Muscle of arm (tissue), 12 donors: ENCODE results near the gene ATG7. TPM values are rescaled to one million over a fixed set of nuclear protein-coding genes. Genes with fewer than 3 reads are reported as not detected.
A peak's percentile ranks its signal among the peaks of the same experiment; 100 is the strongest.
"Not testable (repeated sequence)": the region's sequence is repeated elsewhere in the genome, so short reads cannot be mapped to it uniquely, and the experiment has no call there.

Experiments used
- DNase-seq: peaks from one replicate; pipeline ENCODE4 v3.0.0-alpha.2; 2013
- polyA plus RNA-seq, 12 donors: library from polyadenylated mRNA; unstranded; fragments of 120-200 nt; gene quantifications; one replicate each; pipeline ENCODE4 v1.2.1, GENCODE V29; 2013; ENCODE audit not compliant: insufficient read length in 12 of 12

ATG7 gene
- polyA plus RNA-seq, 12 donors: 11.9 to 18.8 (median 15.3) TPM; not detected in 1

DNA sequence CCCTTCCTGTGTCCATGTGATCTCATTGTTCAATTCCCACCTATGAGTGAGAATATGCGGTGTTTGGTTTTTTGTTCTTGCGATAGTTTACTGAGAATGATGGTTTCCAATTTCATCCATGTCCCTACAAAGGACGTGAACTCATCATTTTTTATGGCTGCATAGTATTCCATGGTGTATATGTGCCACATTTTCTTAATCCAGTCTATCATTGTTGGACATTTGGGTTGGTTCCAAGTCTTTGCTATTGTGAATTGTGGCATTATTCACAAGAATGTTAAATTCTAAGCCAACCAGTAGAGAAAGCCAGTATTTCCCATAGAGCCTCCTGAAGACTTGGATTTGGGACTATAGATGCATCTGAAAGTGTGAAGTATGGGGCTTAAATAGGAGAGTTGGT lies 230.2 kb downstream of the ATG7 start:
- DNase-seq: not testable (repeated sequence)

GRCh38 chr3:11507719-11508118 lies 235.5 kb downstream of the ATG7 start:
- no peak for DNase-seq

DNA sequence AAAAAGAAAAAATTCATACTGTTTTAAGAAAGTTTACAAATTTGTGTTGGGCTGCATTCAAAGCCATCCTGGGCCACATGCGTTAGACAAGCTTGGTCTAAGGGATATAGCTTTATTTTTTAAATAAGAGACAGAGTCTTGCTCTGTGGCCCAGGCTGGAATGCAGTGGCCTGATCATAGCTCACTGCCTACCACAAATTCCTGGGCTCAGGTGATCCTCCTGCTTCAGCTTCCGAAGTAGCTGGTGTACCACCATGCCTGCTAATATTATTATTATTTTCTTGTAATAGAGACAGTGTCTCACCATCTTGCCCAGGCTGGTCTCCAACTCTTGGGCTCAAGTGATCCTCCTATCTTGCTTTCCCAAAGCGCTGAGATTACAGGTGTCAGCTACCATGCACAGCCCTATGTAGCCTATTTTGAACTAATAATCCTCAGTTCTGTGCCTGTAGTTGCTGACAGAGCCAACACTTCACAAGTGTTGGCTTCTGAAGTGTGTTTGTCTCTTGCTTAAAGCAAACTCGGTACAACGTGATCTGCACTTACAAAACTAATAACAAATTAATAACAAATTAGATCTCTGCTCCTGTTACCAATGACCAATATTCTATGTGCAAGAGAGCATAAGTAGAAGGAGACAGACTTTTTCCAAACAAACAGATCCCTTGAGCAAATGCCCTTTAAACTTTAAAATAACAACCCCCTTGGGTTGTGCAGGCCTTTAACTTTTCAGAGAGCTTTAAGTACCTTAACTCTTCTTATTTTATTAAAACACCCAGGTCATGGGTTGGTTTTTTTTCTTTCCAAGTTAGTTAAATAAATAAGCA lies 236.4 kb downstream of the ATG7 start:
- no peak for DNase-seq

DNA sequence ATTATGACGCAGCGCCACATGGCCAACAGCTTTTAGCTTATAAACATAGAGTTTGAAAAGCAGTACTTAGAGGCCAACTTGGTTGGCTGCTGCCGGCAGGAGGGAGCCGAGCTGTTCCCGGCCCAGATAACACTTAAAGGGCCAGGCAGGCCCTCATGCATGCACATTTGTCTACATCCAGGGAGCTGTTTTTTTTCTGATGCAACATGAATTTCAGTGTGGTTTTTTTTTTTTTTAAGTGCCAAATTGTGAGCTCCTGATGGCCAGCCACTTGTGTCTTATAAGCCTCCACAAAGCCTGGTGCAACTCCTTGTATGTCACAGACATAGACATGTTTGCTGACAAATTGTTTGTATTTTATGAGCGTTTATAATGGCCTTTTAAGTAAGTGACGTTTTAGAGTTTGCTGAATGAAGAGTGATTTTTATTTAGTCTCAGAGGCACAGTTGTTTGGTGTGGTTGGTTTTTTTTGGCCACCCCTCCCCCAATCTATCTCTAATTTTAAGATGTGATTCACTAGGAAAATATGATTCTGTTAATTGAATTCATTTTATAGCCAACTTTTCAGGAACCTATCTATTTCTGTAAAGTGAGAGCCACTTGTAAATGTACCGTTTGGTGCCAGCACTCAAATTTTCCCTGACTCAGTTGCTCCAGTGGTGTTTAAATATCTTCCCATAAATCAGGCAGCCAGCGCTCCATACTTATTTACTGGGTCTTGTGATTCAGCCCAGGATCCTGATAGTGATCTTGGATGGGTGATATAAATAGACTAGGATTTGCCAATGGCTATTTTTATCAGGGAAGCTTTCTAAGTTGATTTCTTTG lies 237.2 kb downstream of the ATG7 start:
- DNase-seq: peak; percentile 62

DNA sequence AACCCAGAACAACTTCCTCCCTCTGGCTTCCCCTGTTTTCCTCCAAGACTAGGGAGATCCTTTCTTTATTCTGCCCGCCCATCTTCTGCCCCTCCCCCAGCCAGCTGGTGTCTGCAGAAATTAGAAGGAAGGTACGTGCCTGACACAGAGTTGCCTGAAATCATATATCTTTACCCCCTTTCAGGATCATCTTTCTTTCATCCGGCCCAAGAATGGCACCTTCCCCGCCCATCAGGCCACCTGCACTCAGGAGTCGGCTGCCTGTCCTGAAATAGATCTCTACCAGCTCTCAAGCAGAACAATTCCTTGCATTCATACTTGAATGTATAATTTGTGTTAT lies 237.8 kb downstream of the ATG7 start:
- DNase-seq: no peak

DNA sequence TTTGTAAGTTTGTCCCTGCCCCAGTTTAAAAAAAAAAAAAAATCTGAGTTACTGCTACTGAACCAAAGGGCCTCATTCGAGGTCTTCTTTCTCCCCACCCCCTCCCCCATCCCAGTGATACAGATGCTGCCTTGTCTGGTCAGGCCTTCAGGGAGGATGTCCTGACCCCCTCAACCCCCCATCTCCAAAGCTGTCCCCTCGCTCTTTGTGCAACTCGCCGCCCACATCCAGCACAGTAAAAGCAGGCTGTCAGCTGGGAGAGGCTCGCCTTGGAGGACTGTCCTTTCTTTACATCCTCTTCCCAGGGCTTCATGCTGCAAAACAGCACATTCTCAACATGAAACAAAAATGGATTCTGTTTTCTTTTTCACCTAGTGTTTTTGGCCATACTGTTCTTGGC lies 238.2 kb downstream of the ATG7 start:
- DNase-seq: no peak

DNA sequence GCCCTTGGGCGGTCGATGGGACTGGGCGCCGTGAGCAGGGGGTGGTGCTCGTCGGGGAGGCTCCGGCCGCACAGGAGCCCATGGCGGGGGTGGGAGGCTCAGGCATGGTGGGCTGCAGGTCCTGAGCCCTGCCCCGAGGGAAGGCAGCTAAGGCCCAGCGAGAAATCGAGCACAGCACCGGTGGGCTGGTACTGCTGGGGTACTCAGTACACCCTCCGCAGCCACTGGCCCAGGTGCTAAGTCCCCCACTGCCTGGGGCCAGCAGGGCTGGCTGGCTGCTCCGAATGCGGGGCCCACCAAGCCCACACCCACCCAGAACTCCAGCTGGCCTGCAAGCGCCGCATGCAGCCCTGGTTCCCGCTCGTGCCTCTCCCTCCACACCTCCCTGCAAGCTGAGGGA lies 239.4 kb downstream of the ATG7 start:
- not testable (repeated sequence) for DNase-seq

GRCh38 chr3:11513125-11513816 lies 241.1 kb downstream of the ATG7 start:
- not testable (repeated sequence) for DNase-seq

- no peak for DNase-seq
Measured at GRCh38 chr3:11513817-11514135, 241.6 kb downstream of the ATG7 start.

GRCh38 chr3:11514191-11514821 lies 242.1 kb downstream of the ATG7 start:
- no peak for DNase-seq

- no peak for DNase-seq
Measured at GRCh38 chr3:11517601-11518000, 245.4 kb downstream of the ATG7 start.

GRCh38 chr3:11521167-11521566 lies 249.0 kb downstream of the ATG7 start:
- DNase-seq: no peak

GRCh38 chr3:11522398-11522715 lies 250.2 kb downstream of the ATG7 start:
- DNase-seq: no peak

DNA sequence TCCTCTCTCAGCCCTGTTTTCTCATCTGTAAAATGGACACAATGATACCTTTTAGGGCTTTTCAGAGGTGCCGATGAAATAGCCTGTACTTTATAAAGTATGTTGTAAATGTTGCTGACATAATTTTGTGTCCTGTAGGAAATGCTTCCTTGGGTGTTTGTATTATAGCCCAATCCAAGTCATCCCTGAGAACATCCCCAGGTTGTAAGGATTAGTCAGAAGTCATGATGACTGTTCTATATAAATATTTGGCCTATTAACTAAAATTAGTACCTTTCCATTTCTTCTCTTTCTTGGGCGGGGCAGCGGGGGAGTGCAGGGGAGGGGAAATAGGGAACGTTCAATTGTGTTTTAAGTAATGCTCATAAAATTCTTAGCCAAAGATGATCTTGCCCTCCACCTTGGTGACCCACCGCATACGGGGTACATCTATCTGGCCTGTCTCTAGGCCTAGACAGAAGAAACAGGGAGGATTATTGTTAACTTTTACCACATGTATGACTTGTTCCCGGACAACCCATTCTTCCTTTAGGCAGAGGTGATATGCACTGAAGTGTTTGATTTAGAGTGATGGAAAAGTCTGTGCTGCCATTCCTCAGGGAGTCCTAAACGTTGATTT lies 250.9 kb downstream of the ATG7 start:
- no peak for DNase-seq

DNA sequence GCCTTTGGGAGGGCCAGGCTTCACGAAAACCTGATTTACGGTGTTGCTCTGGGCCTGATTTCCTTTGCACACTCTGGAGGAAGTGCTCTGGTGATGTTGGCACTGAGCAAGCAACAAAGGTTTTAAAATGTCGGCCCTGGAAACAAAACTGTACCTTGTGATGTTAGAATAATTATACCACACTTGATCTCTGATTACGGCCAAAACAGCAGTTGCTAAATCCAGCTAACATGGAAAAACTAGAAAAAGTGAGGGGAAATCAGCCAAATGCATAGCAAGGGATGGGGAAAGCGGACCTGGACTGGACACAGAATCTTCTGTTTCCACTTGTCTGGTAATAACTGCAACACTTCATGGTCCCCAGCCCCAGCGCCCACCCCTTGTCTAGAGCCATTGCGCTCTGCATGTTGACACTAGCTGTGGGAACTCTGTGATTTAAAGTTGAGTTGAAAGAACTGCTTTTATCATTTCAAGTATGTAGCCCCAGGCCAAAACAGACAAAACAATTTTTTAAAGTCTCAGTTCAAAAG lies 251.4 kb downstream of the ATG7 start:
- peak; percentile 74 for DNase-seq

- not testable (repeated sequence) for DNase-seq
Measured at GRCh38 chr3:11526121-11526520, 253.9 kb downstream of the ATG7 start.

GRCh38 chr3:11529281-11529680 lies 257.1 kb downstream of the ATG7 start:
- no peak for DNase-seq

DNA sequence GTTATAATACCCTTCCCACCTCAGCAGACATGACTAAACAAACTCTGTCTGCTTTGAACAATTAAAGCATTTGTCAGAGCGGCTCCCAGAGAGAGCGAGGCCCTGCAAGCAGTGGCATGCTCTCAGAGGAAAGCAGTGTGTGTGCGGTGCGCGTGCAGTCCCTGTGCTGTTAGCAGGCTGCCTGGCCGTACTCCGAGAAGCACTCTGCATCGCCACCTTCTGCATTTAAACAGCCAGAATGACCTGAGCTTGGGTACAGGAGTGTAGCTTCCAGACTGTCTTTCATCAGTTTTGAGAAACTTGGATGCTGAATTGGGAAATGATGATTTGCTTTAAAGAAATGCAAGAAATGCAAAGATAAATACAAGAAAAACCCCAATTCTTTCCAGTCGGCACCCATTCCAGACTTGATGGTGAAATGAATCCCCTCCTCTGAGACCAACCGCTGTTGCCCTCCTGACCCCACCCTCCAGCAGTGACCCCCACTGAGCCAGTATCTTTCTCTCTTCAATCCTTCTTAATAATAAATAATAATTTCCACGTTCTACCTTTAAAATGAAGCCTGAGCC lies 258.0 kb downstream of the ATG7 start:
- no peak for DNase-seq

GRCh38 chr3:11532931-11533391 lies 260.8 kb downstream of the ATG7 start:
- DNase-seq: no peak

DNA sequence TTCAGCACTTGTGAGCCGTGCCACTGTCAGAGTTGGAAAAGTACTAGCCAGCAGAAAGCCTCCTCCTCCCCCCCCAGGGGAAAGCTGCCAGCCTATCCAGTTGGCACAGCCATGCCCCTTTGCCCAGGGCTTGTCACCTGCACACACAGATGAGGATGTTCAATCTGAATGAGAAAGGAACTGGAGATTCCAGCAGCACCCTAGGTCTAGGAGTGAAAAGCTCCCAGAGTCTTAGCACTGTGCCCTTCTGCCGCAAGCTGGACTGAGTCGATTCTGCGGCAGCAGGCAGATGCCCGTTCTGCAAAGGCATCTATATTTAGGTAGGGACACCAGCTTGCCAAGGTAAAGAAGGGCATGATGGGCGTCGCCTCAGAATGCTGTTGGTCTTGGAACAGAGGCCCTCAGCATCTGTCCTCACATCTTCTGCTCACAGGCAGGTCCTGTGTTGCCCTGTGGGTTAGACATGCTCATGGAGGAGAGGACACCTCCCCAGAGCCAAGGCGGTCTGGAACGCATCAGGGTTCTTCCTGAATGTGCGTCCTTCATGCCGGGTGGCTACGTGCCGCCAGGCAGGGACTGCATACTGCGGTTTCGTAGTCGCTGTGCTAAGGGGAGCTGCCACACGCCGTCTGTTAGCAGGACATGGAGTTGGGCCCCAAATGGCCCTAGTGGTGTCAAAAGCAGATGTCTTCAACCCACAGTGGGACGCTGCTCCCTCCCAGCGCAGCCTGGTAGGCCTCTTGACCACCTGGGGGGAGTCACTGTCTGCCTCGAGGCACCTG lies 262.0 kb downstream of the ATG7 start:
- no peak for DNase-seq

- no peak for DNase-seq
Measured at GRCh38 chr3:11534793-11535101, 262.6 kb downstream of the ATG7 start.
